ENCODE measurements around the gene AP1M1.

Gene AP1M1

DNA sequence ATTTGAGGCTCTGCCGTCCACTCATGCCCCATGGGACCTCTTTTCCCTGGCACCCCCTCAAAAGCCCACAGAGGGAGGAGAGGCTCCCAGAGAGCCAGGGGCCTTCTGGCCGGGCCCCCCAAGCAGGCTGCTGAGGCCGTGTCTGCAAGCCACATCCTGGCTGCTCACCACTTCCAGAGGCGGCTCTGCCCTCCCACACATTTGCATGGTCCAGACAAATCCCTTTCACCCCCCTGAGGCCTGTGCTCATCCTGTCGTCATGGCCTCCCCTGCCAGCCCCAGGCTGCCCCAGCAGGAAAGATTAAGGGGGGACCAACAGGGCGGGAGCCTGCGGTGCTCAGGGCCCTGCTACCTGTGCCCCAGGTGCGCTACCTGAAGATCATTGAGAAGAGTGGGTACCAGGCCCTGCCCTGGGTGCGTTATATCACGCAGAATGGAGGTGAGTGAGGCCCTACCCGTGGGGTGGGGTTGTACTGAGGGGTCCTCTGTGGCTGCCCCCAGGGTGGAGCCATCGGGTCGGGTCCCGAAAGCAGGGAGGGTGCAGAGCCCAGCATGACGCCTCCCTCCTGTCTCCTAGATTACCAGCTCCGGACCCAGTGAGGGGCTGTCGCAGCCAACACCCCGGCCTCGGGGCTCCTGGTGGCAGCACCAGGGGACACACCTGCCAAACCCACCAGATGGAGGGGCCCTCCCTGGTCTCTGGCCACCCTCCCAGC, 36.3 kb downstream of the AP1M1 start:
- no peak for DNase-seq

DNA sequence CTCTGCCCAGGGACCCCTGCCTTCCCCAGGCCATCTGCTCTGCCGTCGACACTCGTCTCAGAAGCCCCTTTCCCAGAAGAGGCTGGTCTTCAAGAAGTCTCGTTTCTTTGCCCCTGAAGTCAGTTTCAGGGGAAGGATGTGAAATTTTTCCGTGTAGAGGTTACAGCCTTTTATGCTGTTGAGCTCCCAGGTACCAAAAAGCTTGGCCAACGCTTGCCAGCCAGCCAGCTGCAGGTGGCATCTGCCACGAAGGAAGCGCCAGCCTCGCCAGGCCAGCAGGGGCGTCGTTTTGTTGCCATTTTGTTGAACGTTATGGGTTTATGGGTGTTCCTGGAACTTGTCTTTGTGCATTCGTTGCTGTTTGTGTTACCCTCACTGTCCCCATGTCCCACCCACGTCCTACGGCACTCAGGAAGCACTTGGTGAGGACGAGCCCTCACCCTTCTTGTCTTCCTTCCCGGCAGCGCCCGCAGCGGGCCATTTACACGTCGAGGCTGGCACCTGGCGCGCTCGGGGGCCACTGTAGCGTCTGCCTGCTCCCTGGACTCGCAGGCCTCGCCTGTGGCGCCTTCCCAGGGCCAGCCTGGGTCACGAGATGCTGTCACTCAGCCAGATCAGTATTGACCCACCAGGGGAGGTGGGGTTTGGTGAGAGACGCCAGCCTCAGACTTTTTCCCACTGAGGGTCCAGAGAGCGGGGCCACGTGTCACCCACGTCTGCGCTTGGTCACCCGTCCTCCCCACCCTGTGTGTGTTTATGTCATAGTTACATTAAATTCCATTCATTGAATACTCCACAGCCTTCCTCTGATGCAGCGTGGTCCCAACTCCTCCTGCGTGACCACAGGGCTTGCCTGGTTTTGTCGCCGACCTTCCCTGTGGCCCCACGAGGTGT, 37.1 kb downstream of the AP1M1 start:
- no peak for DNase-seq

- no peak for DNase-seq
Observed at GRCh38 chr19:16235811-16236652, 38.3 kb downstream of the AP1M1 start.

- DNase-seq: no peak
Observed at GRCh38 chr19:16244091-16244490, 46.4 kb downstream of the AP1M1 start.

DNA sequence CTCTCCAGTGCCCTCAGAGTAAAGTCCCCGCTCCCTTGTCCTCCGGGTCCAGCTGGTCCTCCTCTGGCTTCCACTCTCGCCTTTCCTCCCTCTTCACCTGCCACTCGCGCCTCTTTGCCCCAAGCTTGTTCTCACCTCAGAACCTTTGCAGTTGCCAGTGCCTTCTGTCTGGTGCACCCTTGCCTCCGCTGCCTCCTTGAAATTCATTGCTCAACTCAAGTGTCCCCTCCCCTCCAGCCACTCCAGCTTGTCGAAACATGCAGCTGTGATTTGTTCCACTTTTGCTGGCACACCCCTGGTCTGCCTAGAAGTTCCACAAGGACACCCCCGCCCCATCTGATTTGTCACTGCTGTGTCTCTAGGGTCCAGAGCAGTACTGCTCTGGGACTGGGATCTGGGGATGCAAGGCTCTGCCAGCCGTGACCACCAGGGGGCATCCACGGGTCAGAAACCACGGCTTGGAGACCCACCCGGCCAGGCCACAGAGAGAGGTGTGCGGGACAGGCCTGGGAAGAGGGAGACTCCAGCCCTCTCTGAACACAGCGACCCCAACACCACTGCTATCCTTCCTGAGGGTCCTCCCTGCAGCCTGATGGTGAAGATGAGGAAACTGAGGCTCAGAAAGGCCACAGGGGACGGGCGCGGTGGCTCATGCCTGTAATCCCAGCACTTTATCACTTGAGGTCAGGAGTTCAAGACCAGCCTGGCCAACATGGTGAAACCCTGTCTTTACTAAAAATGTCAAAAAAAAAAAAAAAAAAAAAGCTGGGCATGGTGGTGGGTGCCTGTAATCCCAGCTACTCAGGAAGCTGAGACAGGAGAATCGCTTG, 49.9 kb downstream of the AP1M1 start:
- DNase-seq: peak; percentile 39 to 76 (median 62)

DNA sequence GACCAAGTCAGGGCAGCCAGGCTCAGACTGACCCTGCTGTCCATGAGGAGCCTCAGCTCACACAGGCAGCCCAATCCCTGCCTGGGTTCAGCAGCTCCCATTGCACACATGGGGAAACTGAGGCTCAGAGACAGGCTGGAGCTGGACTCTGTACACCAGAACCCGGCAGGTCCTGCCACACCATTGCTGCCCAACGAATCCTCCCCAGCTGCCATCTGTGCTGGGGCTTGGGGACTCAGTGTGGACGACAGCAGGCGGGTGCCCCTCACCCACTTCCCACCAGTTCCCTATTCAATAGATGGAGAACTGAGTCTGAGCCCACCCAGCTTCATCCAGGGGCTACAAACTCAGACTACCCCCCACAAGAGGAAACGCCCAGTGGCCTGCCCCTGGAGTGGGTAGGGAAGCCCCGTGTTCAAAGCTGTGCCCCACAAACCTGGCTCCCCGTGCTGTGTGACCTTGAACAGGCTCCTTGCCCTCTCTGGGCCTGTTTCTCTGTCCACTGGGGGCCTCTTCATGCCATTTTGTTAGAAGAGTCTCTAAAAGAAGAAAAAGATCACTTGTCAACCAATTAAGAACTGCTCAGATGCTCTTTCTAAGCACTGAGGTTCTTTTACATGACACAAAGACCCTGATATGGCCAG, 50.8 kb downstream of the AP1M1 start:
- DNase-seq: no peak

DNA sequence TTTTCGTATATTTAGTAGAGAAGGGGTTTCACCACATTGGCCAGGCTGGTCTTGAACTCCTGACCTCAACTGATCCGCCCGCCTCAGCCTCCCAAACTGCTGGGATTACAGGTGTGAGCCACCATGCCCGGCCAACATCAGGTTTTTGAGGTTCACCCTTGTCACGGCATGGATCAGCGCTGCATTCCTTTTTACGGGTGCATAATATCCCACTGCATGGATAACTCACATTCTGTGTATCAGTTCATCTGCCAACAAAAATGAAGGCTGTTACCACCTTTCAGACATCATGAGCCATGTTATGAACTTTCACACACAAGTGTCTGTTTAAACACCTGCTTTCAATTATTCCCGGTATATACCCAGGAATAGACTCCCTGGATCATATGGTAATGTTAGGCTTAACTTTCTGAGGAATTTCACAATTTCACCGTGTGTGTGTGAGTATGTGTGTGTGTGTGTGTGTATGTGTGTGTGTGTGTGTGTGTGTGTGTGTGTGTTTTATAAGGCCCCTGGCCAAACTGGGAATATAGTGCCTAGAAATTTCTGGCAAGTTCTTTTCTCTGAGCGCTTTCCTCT, 52.2 kb downstream of the AP1M1 start:
- DNase-seq: no peak

GRCh38 chr19:16252459-16253205, 54.9 kb downstream of the AP1M1 start:
- DNase-seq: no peak

DNA sequence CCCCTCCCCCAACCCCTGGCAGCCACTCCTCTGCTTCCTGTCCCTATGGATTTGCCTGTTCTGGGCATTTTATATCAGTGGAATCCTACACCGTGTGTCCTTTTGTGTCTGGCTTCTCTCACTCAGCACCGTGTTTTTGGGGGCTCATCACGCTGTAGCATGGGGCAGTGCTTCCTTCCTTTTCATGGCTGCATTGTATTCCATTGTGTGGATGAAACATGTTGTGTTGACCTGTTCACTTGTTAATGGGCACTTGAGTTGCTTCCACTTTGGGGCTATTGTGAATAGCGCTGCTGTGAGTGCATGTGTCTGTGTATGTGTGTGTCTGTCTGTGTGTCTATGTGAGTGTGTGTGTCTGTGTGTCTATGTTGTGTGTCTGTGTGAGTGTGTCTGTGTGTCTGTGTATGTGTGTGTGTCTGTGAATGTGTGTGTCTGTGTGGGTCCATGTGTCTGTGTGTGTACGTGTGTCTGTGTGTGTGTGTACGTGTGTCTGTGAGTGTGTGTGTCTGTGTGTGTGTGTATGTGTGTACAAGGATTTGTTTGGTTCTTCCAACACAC, 57.2 kb downstream of the AP1M1 start:
- no peak for DNase-seq

DNA sequence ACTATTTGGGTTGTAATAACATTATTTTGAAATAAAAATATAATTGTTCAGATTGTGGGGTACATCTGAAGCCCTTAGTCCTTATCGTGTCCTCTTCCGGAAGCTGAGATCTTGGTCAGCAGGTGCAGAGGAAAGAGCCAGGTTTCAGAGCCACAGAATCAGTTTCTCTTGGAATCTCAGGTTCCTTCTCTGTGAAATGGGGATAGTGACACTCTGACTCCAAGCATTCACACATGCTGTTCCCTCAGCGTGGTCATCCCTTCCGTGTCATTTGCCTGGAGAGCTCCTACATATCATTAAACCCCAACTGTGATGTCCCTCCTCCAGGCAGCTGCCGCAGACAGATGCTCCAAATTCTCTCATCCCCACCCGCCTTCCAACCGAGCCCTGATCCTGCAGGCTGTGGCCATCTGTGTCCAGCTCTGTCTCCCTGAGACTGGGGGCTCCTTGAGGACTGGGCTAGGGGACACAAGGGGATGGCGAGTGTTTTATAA, 59.8 kb downstream of the AP1M1 start:
- DNase-seq: no peak

DNA sequence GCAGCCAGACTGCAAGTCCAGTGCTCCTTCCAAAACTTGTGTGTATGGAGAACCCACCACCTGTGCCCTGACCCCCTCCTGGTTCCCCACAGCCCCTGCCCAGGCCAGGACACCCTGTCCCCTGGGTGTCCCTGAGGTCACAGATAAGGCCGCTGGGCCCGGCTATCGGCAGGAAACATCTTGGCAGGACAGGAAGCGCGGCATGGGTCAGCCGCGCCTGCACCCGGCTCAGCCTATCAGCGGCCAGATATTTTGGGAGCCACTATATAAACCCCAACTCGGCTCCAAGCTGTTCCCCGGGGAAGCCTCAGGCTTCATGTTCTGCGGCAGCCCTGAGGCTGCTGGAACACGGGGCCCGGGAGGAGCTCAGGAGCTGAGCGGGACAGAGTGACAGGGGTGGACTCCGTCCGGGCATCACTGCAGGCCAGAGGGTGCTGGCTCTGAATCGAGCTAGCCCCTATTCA, 60.8 kb downstream of the AP1M1 start:
- DNase-seq: no peak

GRCh38 chr19:16259385-16260159, 61.9 kb downstream of the AP1M1 start:
- DNase-seq: no peak

DNA sequence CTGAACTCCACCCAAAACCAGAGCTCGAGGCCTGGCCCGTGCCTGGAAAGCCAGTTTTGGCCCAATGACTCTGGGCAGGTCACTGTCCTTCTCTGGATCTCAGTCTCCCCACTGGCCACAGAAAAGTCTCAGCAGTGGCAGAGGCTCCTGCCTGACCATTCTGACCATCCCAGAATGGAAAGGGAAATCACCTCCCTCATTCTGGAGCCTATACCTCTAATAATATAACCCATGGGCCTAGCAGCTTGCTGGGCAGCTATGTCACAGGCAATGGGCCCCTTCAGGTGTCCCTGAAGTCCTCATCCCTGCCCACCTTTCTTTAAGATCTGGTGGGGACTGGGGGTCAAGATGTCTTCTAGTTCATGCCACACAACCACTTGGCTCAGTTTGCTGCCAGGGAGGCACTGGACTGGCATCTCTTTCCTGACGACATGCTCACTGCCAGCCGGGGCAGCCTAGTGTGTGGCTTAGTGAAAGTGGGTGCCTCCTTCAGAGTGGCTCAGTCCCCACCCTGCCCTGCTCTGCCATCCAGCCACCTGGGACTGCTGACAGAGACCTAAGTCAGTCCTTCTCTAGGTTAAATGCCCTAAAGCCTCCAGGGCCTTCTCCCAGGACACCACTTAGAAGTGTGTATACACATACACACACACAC, 62.6 kb downstream of the AP1M1 start:
- no peak for DNase-seq

DNA sequence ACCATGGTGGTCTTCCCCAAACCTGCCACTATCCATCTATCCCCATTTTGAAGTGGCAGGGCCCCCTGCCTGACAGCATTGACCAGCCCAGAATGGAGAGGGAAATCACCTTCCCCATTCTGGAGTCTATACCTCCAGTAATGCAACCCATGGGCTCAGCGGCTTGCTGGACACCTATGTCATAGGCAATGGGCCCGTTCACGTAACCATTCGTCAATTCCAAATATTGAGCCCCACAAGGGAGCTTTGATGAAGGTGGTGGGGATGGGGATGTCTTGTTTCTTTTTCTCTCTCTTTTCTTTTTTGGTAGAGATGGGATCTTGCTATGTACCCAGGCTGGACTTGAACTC, 63.1 kb downstream of the AP1M1 start:
- no peak for DNase-seq

DNA sequence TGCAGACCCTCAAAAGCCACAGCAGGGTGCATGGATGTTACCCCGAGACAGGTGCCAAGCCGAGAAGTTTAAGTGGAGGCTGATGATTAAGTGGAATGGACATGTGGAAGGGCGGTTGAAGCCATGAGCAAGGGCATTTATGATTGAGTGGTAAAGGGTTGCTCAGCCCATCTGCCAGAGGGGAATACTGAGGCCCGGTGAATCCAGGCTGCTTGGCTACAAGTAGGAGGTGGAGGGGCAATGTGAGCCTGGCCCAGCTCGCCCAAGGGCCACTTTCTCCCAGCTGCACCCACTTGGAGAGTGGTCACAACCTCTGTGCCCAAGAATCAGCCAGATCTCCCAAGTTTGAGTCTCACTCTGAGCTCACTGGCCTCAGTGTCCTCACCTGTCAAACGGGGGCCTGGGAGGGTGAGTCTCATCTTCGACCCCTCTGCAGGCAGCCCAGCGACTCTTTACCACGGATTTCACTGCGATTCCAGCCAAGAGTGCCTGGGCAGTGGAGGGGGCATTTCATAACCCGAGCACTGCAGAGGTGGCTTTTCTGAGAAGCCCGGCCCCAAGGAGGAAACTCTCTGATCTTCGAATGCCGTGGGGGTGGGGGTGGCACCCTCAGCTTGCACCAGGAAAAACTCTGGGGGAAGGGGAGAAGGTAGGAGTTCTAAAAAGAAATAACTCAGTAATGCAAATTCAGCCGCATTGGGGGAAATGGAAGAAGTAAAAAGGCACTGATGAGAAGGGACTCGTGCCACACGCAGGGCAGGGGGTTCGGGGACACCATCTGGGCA, 64.1 kb downstream of the AP1M1 start:
- no peak for DNase-seq

DNA sequence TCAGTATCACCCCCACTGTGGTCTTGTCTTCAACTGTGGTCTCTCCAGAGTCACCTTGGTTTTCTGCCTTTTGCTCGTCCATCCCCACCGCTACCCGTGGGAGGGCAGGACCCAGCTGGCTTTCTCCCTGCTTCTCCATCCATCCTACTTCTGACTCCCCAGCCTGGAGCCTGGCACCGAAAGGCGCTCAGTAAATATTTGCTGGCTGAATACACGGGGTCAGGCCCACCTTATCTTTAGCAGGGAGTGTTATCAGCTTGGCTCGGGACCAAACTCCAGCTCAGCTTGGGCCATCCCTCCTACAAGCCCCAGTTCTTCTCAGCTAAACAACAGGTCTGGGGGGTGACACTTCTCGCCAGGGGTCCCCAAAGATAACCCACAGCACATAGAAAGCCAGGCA, 64.9 kb downstream of the AP1M1 start:
- DNase-seq: no peak

- DNase-seq: no peak
Observed at GRCh38 chr19:16263141-16263761, 65.5 kb downstream of the AP1M1 start.

- no peak for DNase-seq
Observed at GRCh38 chr19:16265205-16265604, 67.5 kb downstream of the AP1M1 start.
